Measurements from ENCODE around the gene ZNFX1.
A peak's percentile ranks its signal among the peaks of the same experiment; 100 is the strongest.

The ZNFX1 gene

GRCh38 chr20:49278818-49279676 is 1.2 kb upstream of the ZNFX1 start:
- no peak for DNase-seq (ENCODE audit: low spot score)

DNA sequence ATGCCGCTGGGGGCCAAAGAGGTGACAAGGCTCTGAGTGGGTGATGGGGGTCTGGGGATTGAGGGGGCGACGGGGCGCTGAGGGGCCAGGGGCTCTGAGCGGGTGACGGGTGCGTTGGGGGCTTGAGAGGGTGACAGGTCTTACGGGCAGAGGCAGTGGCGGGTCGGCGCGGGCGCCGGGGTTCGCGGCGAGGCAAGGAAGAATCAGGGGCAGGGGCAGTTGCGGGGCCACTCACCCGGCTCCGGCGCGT is 146 bp downstream of the ZNFX1 start:
- no peak for DNase-seq (ENCODE audit: low spot score)

- DNase-seq (ENCODE audit: low spot score): peak; percentile 50
These were observed 684 bp downstream of the ZNFX1 start for GRCh38 chr20:49276961-49277785.

DNA sequence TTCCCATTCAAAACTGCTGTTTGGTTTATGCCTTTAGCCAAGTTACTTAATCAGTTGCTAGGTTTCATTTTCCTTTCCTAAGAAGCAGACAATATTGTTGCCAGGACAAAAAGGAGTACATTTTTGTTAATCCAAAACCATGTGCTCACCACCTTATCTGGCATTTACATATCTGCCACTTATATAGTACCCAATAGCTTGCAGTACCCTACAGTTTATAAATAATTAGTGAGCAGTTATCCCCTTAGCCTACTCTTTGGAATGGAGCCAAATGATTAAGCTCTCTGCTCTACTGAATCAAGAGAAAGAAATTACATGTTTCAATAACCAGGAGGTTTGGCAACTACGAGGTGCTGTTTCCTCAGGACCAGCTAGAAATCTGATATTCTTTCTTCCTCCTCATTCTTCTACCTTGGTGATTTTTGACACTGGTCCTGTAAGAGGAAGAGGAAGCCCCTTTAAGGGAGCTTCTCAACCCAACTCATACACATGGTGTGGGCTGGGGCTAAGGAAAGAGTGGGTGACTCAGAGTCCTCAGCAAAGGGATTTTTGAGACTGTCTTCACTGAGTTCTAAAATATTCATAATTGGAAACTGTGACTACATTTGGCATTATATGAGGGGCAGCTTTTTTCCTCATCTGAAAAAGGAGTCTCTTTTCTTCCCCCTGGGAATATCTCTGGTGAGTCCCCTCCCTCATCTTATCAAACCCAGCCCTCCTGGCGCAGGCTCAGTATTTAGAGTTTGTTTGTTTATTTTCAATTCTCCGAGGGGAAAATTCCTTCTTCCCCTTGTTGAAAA is 1.5 kb downstream of the ZNFX1 start:
- DNase-seq (ENCODE audit: low spot score): peak; percentile 83

- peak; percentile 56 for DNase-seq (ENCODE audit: low spot score)
These were observed 2.2 kb downstream of the ZNFX1 start for GRCh38 chr20:49275636-49276035.

GRCh38 chr20:49275216-49275615 is 2.6 kb downstream of the ZNFX1 start:
- DNase-seq (ENCODE audit: low spot score): no peak

DNA sequence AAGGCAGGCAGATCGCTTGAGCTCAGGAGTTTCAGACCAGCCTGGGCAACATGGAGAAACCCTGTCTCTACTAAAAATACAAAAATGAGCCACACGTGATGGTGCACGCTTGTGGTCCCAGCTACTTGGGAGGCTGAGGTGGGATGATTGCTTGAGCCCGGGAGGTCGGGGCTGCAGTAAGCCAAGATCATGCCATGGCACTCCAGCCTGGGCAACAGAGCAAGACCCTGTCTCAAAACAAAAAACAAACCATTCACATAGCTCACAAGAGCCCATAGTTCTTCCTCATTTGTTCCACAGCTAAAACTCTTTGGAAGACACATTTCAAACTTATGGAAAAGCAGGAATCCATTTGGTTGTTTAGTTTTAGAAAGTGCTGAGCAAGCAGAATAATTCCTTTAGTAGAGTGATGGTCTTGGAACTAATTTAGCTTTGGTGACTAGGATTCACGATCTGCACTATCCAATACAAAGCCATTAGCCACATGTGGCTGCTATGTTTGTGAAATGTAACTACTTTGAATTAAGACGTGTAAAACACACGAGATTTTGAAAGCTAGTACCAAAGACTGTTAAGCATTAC is 4.1 kb downstream of the ZNFX1 start:
- no peak for DNase-seq (ENCODE audit: low spot score)

- DNase-seq (ENCODE audit: low spot score): no peak
These were observed 5.2 kb downstream of the ZNFX1 start for GRCh38 chr20:49272654-49273053.

DNA sequence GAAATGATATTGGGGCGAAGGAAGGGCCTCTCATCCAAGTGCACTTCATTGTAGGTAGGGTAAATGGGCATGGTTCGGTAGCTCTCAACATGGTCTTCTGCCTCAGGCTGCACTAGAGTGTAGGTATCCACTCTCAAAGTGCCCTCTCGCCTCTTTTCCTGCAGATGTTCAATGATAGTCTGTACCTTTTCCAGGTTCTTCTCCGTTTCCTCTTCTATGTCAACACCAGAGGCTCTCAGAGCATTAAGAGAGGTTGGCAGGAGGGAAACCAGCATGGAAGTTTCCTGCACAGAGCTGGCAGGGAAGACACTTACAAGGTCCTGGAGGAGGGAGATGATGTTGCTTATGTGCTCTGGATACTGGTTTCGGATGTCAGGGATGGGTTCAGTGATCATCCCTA is 7.1 kb downstream of the ZNFX1 start:
- DNase-seq (ENCODE audit: low spot score): no peak

DNA sequence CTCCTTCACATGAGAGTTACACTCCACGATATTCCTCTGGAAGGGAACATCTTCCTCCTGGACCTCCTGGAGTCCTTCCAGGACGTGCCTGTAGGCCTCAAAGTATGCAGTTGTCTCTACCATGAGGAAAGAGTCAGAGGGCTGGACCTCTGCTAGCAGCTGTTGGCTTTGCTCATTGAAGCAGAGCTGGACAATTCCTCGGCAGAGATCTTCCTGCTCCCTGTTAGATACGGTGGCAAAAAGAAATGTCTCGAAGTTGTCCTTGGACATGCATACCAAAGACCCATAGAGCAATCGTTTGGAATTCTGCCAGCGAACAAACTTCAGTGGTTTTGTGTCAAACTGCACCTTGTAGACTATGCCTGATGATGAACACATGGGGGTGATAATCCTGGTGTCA is 7.7 kb downstream of the ZNFX1 start:
- no peak for DNase-seq (ENCODE audit: low spot score)

GRCh38 chr20:49268600-49269365 is 9.1 kb downstream of the ZNFX1 start:
- no peak for DNase-seq (ENCODE audit: low spot score)

GRCh38 chr20:49267327-49267726 is 10.5 kb downstream of the ZNFX1 start:
- no peak for DNase-seq (ENCODE audit: low spot score)

GRCh38 chr20:49262444-49262843 is 15.4 kb downstream of the ZNFX1 start:
- no peak for DNase-seq (ENCODE audit: low spot score)

- no peak for DNase-seq (ENCODE audit: low spot score)
These were observed 16.7 kb downstream of the ZNFX1 start for GRCh38 chr20:49261173-49261572.

GRCh38 chr20:49260218-49260617 is 17.6 kb downstream of the ZNFX1 start:
- no peak for DNase-seq (ENCODE audit: low spot score)

DNA sequence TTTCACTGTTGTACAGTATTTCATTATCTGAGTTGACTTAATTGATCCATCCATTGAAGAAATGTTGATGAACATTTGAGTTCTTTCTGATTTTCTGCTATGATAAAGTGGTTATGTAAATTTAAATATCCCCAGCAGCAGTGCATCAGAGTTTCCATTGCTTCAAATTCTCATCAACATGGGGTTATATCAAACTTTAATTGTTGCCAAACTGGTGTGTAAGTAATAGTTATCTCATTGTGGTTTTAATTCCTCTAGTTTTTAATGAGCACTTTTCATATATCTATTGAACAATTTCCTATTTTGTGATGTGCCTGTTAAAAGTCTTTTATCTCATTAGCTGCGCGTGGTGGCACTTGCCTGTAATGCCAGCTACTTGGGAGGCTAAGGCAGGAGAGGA is 18.1 kb downstream of the ZNFX1 start:
- no peak for DNase-seq (ENCODE audit: low spot score)

DNA sequence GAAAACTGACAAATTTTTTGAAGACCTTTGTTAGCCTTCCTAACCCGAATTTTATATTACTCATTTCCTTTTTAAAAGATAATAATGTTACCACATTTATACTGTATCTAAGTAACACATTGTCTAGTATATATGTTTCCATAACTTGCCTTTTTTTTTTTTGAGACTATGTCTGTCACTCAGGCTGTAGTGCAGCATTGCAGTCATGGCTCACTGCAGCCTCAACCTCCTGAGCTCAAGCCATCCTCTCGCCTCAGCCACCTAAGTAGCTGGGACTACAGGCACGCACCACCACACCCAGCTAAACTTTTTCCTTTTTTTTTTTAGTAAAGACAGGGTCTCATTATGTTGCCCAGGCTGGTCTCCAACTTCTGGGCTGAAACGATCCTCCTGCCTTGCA is 18.6 kb downstream of the ZNFX1 start:
- DNase-seq (ENCODE audit: low spot score): no peak

DNA sequence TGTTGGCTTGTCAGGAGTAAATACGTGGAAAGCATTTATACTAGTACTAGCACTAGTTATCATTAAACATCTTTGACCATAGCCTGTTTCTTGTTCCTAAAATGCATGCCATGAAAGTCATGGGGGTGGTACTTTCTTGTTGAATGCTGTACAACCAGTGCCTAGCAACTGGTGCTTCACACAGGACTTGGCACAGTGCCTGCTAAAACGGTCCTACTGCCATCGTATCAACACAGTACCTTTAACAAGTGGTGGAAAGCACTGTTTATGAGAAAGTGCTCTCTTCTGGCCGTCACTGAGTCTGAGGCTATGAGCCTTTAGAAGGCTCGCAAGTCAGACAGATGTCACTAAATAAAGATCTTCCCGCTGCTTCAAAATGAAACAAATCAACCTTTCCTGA is 21.6 kb downstream of the ZNFX1 start:
- DNase-seq (ENCODE audit: low spot score): no peak

DNA sequence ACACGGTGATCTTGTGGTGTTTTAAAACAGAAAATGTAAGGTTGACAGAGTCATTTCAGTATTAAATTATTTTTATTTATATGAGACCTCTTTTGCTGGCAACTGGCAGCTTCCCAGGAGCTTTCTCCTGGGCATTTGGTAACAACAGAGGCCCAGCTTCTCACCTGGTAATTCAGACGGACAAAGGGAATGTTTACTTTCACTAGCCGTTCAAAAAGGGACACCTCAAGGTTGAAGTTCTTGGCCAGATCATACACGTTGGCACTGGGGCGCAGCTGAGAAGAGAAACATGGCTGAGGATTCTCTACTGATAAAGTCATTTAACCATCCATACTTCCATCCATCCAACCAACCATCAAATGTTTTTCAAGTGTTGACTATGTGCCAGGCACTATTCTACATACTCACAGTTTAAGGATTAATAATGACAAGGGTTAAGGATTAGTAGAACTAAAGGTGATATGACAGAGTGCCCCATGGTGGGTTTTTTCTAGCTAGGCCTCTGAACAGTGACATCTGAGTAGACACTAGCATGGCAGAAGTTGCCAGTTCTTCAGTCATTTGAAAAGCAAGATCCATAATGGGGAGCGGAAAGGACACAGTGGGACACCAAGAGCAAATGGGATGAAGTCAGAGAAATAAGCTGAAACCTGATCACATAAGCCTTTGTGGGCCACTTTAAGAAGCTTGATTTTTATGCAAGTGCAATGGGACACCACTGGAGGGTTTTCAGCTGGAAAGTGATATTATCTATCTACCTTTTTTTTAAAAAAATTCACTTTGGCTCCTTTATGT is 25.1 kb downstream of the ZNFX1 start:
- DNase-seq (ENCODE audit: low spot score): no peak

- no peak for DNase-seq (ENCODE audit: low spot score)
These were observed 28.8 kb downstream of the ZNFX1 start for GRCh38 chr20:49248879-49249665.
